A549 (cell line): Measurements from ENCODE around the gene YKT6. TPM values are rescaled to one million over a fixed set of nuclear protein-coding genes. Genes with fewer than 3 reads are reported as not detected.

Source experiments
- ATAC-seq, 2 experiments: fragments of 200-7000 bp in 1 of 2; fragments of >200 bp in 1 of 2; cut with Nextera tagmentation in 1 of 2; cut with Tn5 transposase in 1 of 2; 3 replicates each; pipeline versions ENCODE4 v1.8.0 to v1.9.1; 2018 to 2020; ENCODE audit warnings: mild to moderate bottlenecking in 1 of 2, moderate library complexity in 1 of 2
- CTCF ChIA-PET: fragments of 300-600 bp; sonication (Branson Sonifier 250); formaldehyde crosslinking; extraction: SDS; loops from one replicate; lab custom pipeline; 2021; ENCODE audit warnings: antibody characterized with exemption, inconsistent platforms; lab: Yijun Ruan, JAX
- POLR2A ChIA-PET: fragments of 350-600 bp; formaldehyde crosslinking; extraction: SDS; loops from one replicate; lab custom pipeline; 2021; ENCODE audit warnings: antibody characterized with exemption, inconsistent platforms; lab: Yijun Ruan, JAX
- DNase-seq, 2 experiments: peaks; one replicate each; pipeline versions ENCODE4 v3.0.0 to v3.0.0-alpha.2; 2011 to 2016; ENCODE audit warnings: low read depth in 1 of 2, low spot score in 1 of 2
- FAIRE-seq: peaks from 2 replicates; lab custom pipeline; 2011; peaks lifted over from hg19 to GRCh38; lab: Jason Lieb, UNC
- H3K27ac ChIP-seq, 2 experiments: fragments of >200 bp; sonication (Bioruptor Twin); formaldehyde crosslinking; 3 replicates each; pipeline ENCODE4 v1.5.1; 2016 to 2017
- H3K4me1 ChIP-seq: fragments of >200 bp; sonication (Bioruptor Twin); formaldehyde crosslinking; 3 replicates; pipeline ENCODE4 v1.6.1; 2016
- H3K4me2 ChIP-seq: fragments of >200 bp; sonication (Bioruptor Twin); formaldehyde crosslinking; 3 replicates; pipeline ENCODE4 v1.6.1; 2016
- H3K4me3 ChIP-seq: fragments of >200 bp; sonication (Bioruptor Twin); formaldehyde crosslinking; 3 replicates; pipeline ENCODE4 v1.5.1; 2016
- H3K9me3 ChIP-seq: fragments of >200 bp; sonication (Bioruptor Twin); formaldehyde crosslinking; 3 replicates; pipeline ENCODE4 v1.6.1; 2016
- ESRRA ChIP-seq: fragments of 150-350 bp; IDR thresholded peaks from 2 replicates; pipeline ENCODE4 v1.6.1; 2014; ENCODE audit warnings: mild to moderate bottlenecking, low read length, borderline replicate concordance
- FOSB ChIP-seq: fragments of 250-450 bp; sonication (Bioruptor Pico); IDR thresholded peaks from 2 replicates; pipeline ENCODE4 v1.5.0; 2020; ENCODE audit warnings: mild to moderate bottlenecking, moderate library complexity
- GATA3 ChIP-seq: IDR thresholded peaks from 2 replicates; pipeline ENCODE4 v1.6.1; 2012; ENCODE audit warnings: borderline replicate concordance
- HEYL ChIP-seq: fragments of 250-450 bp; sonication (Bioruptor Pico); IDR thresholded peaks from 2 replicates; pipeline ENCODE4 v1.8.0; 2021; ENCODE audit warnings: mild to moderate bottlenecking, moderate library complexity
- HOXA7 ChIP-seq: fragments of 250-450 bp; sonication (Bioruptor Pico); IDR thresholded peaks from 2 replicates; pipeline ENCODE4 v1.5.0; 2020; ENCODE audit warnings: mild to moderate bottlenecking, moderate library complexity
- HOXB13 ChIP-seq: fragments of 250-450 bp; sonication (Bioruptor Pico); IDR thresholded peaks from 2 replicates; pipeline ENCODE4 v1.5.0; 2020; ENCODE audit warnings: low read depth, mild to moderate bottlenecking, moderate library complexity
- HOXB5 ChIP-seq: fragments of 250-450 bp; sonication (Bioruptor Pico); IDR thresholded peaks from 2 replicates; pipeline ENCODE4 v1.5.0; 2020; ENCODE audit warnings: mild to moderate bottlenecking, moderate library complexity
- JUN ChIP-seq, 2 experiments: fragments of >200 bp; sonication (Bioruptor Twin); formaldehyde crosslinking; IDR thresholded peaks; 2 replicates in 1 of 2; 3 replicates in 1 of 2; pipeline ENCODE4 v1.6.1; 2016 to 2017
- MAFK ChIP-seq: fragments of 450-650 bp; IDR thresholded peaks from 2 replicates; pipeline ENCODE4 v1.6.1; 2014; ENCODE audit not compliant: partially characterized antibody
- NPAS2 ChIP-seq: fragments of 250-450 bp; sonication (Bioruptor Pico); IDR thresholded peaks from 2 replicates; pipeline ENCODE4 v1.8.0; 2022; ENCODE audit warnings: mild to moderate bottlenecking, moderate library complexity, borderline replicate concordance
- PHF8 ChIP-seq: fragments of 200-600 bp; sonication (generic); IDR thresholded peaks from 2 replicates; pipeline ENCODE4 v1.6.1; 2016; ENCODE audit warnings: low read depth, mild to moderate bottlenecking, antibody characterized with exemption, moderate library complexity, borderline replicate concordance
- POLR2AphosphoS2 ChIP-seq: conservative IDR thresholded peaks from 2 replicates; pipeline ENCODE4 v1.6.1; 2012; ENCODE audit warnings: low read length, improper control_type of control experiment, inconsistent platforms
- RAD21 ChIP-seq, 2 experiments: fragments of >200 bp in 1 of 2; sonication (Bioruptor Twin) in 1 of 2; formaldehyde crosslinking in 1 of 2; IDR thresholded peaks in 1 of 2; conservative IDR thresholded peaks in 1 of 2; 2 replicates in 1 of 2; 3 replicates in 1 of 2; pipeline ENCODE4 v1.6.1; 2012 to 2018; ENCODE audit warnings: inconsistent platforms in 1 of 2
- RCOR1 ChIP-seq: fragments of 150-350 bp; IDR thresholded peaks from 2 replicates; pipeline ENCODE4 v1.6.1; 2014; ENCODE audit warnings: antibody characterized with exemption, low read length, low read depth
- SMC3 ChIP-seq: fragments of >200 bp; sonication (Bioruptor Twin); formaldehyde crosslinking; IDR thresholded peaks from 3 replicates; pipeline ENCODE4 v1.6.1; 2018; ENCODE audit warnings: inconsistent platforms
- TP53 ChIP-seq: fragments of 250-450 bp; sonication (Bioruptor Pico); IDR thresholded peaks from 2 replicates; pipeline ENCODE4 v1.5.0; 2021; ENCODE audit warnings: mild to moderate bottlenecking, moderate library complexity
- ZC3H11A ChIP-seq: fragments of 450-650 bp; IDR thresholded peaks from 2 replicates; pipeline ENCODE4 v1.6.1; 2014; ENCODE audit warnings: antibody characterized with exemption, mild to moderate bottlenecking
- ZFP36 ChIP-seq: fragments of 450-650 bp; IDR thresholded peaks from 2 replicates; pipeline ENCODE4 v1.6.1; 2014; ENCODE audit warnings: borderline replicate concordance; ENCODE audit not compliant: partially characterized antibody
- WGBS: methylation state at CpG from one replicate; pipeline ENCODE4 v1.1.6; 2017; ENCODE audit errors: missing lambda C conversion rate; 5-methylcytosine and 5-hydroxymethylcytosine counted together
- polyA plus RNA-seq, 4 experiments: library from polyadenylated mRNA; depleted of rRNA in 3 of 4; stranded (reverse); fragments of >200 nt; fragmentation: RNase III in 1 of 4; extraction: RNeasy Plus Mini Kit Qiagen cat#74134 plus additional on column Dnase treatment in 1 of 4; gene quantifications; 2 replicates in 3 of 4; 3 replicates in 1 of 4; pipeline ENCODE4 v1.2.3, GENCODE V29; 2011 to 2017
- TF ChIP-seq, protein P1 (sequence below): fragments of 200-600 bp; sonication (generic); IDR thresholded peaks from 2 replicates; pipeline ENCODE4 v1.6.1; 2016; ENCODE audit warnings: antibody characterized with exemption, mild to moderate bottlenecking, moderate library complexity
- TF ChIP-seq, protein P2 (sequence below): IDR thresholded peaks from 2 replicates; pipeline ENCODE4 v1.6.1; 2012
- TF ChIP-seq, protein P3 (sequence below): fragments of >200 bp; sonication (Bioruptor Twin); formaldehyde crosslinking; IDR thresholded peaks from 3 replicates; pipeline ENCODE4 v1.6.1; 2016

Gene YKT6
- polyA plus RNA-seq, 2 of the 4 experiments (the other 2 are of a cell fraction), result 113 to 130 TPM

DNA sequence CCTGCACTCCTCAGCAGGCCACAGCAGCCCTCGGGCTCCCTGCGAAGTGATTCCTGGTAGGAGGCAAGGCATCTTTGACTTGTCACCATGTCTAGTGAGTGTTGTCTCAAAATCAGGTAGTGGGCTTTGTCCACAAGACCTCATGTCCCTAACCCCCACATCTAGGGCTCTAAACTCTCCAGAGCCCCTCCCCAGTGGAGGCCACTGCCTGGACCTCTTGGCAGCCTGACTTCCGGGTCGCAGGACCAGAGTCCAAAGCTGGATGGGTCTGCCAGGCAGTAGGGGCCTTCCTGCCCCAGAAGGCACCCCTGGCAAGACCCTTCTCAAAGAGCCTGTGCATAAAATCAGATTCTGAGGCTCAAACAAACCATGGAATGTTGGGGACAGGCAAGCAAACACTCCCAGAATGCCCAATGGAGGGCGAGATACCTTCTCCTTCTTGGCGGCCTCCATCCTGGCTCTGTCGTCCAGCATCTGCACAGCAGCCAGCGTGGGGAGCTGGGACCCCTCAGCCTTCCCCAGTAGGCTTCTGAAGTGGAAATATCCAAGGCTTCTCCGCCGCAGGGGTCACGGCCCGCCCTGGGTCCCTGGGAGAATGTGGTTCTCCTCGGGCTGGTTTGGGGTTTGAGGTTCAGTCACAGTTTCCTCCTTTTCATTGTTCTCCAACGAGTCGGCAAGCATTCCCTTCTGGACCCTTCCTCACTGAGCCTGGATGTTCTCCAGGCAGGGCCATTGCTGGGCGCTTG, 12.1 kb upstream of the YKT6 start (continued):
- TF ChIP-seq, protein P1, sequence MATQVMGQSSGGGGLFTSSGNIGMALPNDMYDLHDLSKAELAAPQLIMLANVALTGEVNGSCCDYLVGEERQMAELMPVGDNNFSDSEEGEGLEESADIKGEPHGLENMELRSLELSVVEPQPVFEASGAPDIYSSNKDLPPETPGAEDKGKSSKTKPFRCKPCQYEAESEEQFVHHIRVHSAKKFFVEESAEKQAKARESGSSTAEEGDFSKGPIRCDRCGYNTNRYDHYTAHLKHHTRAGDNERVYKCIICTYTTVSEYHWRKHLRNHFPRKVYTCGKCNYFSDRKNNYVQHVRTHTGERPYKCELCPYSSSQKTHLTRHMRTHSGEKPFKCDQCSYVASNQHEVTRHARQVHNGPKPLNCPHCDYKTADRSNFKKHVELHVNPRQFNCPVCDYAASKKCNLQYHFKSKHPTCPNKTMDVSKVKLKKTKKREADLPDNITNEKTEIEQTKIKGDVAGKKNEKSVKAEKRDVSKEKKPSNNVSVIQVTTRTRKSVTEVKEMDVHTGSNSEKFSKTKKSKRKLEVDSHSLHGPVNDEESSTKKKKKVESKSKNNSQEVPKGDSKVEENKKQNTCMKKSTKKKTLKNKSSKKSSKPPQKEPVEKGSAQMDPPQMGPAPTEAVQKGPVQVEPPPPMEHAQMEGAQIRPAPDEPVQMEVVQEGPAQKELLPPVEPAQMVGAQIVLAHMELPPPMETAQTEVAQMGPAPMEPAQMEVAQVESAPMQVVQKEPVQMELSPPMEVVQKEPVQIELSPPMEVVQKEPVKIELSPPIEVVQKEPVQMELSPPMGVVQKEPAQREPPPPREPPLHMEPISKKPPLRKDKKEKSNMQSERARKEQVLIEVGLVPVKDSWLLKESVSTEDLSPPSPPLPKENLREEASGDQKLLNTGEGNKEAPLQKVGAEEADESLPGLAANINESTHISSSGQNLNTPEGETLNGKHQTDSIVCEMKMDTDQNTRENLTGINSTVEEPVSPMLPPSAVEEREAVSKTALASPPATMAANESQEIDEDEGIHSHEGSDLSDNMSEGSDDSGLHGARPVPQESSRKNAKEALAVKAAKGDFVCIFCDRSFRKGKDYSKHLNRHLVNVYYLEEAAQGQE, result no peak
- TF ChIP-seq FOSB (CRISPR knock-in tag), result no peak

DNA sequence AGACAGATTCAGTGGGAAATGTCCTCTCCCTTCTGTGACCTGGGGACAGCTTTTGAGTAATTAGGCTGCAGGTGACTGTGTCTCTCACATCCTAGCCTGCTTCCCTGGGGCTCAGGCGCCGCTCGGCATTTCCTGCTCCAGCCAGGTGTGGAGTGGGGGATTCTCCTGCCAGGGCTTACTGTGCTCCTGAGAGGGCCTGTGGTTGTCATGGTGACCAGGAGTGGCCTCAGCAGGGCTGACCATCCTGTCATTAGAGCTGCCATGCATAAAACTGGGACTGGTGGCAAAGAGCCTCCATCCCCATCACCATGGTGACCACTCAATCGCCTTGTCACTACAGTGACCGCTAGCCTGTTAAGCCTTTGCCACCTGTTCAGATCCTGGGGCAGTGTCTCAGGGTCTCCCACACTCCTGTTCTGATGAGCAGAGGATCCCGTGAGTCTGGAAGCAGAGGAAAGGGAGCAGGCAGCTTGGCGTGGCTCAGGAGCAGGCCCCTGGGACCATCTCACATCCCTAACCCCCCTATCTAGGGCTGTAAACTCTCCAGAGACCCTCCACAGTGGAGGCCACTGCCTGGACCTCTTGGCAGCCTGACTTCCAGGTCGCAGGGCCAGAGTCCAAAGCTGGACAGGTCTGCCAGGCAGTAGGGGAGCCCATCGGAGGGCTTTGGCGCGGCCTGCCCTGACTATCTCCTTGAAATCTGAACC, 11.3 kb upstream of the YKT6 start, which contains the start of gene GCK:
TSS of gene GCK (minus strand) at position 154 of the 707 bp plus-strand sequence. CDS start 486 bp downstream, outside the sequence.
- TF ChIP-seq, protein P2, sequence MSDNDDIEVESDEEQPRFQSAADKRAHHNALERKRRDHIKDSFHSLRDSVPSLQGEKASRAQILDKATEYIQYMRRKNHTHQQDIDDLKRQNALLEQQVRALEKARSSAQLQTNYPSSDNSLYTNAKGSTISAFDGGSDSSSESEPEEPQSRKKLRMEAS, result no peak
- TF ChIP-seq RAD21 (conservative IDR thresholded peaks at IDR 0.05 in 1 of 2, IDR thresholded peaks at IDR 0.05 in 1 of 2), result no peak
- TF ChIP-seq NPAS2 (CRISPR knock-in tag), result no peak
- TF ChIP-seq PHF8, result no peak
- no peak for TF ChIP-seq RCOR1
- TF ChIP-seq TP53 (CRISPR knock-in tag), result no peak
- no peak for TF ChIP-seq SMC3
- TF ChIP-seq POLR2AphosphoS2, result no peak
- no peak for TF ChIP-seq ZC3H11A
- TF ChIP-seq JUN (IDR thresholded peaks at IDR 0.05), result no peak
- TF ChIP-seq, protein P3, sequence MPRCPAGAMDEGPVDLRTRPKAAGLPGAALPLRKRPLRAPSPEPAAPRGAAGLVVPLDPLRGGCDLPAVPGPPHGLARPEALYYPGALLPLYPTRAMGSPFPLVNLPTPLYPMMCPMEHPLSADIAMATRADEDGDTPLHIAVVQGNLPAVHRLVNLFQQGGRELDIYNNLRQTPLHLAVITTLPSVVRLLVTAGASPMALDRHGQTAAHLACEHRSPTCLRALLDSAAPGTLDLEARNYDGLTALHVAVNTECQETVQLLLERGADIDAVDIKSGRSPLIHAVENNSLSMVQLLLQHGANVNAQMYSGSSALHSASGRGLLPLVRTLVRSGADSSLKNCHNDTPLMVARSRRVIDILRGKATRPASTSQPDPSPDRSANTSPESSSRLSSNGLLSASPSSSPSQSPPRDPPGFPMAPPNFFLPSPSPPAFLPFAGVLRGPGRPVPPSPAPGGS, result no peak
- TF ChIP-seq MAFK, result no peak
- no peak for TF ChIP-seq ESRRA
- no peak for TF ChIP-seq ZFP36
- TF ChIP-seq GATA3, result no peak
- no peak for TF ChIP-seq HOXA7
- no peak for TF ChIP-seq HOXB13
- no peak for TF ChIP-seq HEYL (CRISPR knock-in tag)
- no peak for TF ChIP-seq HOXB5 (CRISPR knock-in tag)
- TF ChIP-seq, all 56 proteins: peak for 0

More for the DNA sequence above, 11.3 kb upstream of the YKT6 start, which contains the start of gene GCK:
- Histone ChIP-seq H3K4me1 (peaks cover 17% of the 10 kb centered on the region), H3K27ac (no peak within 1 kb of the TSS), H3K4me3 (no peak within 1 kb of the TSS), H3K4me2 (no peak within 1 kb of the TSS), H3K9me3 (no peaks in the 10 kb centered on the region)
- ATAC-seq (no peak), DNase-seq (no peak), FAIRE-seq (no peak)
- POLR2A ChIA-PET, result no interaction called here
- CTCF ChIA-PET, result interaction anchor here (1.1 to 1.3 kb wide), 2 partner anchors 11 to 58 kb away, joined by 3 to 4 read pairs; partner anchors contain the start of gene YKT6
- 82% methylated on average over 6 of the region's 11 CpGs for WGBS
